ENCODE results near the gene TROAP. TPM values are rescaled to one million over a fixed set of nuclear protein-coding genes. Genes with fewer than 3 reads are reported as not detected.

The TROAP gene
- total and polyA plus RNA-seq, 2 experiments from 2014 or later: 46.4 to 47.5 TPM

GRCh38 chr12:49335118-49335954, 12.3 kb downstream of the TROAP start:
- Mint-ChIP-seq H3K9me3 (peaks cover 5% of the 10 kb centered on the region; the same call in 2 of the 3 replicates), H3K27ac (no peak overlapping the region), H3K4me3 (peak overlapping the region; percentile 39; the same call in 1 of the 3 replicates), H3K4me1 (peaks cover 59% of the 10 kb centered on the region), H3K36me3 (ENCODE audit: low read depth) (peaks cover 10% of the 10 kb centered on the region), H3K27me3 (ENCODE audit: insufficient read depth, low read depth, poor library complexity) (peaks cover 96% of the 10 kb centered on the region)
- peaks cover 38% of the 10 kb centered on the region for H3K4me1 ChIP-seq (ENCODE audit: insufficient read depth)
- peaks cover 14% of the 10 kb centered on the region for H4K20me1 ChIP-seq (replicated peaks; ENCODE audit: insufficient read depth)
- H3K9me2 ChIP-seq (ENCODE audit: insufficient read depth): no peaks in the 10 kb centered on the region
- TF ChIP-seq EZH2 (IDR thresholded peaks at IDR 0.05; ENCODE audit: low read depth, unreplicated experiment): peak; percentile 95
- TF ChIP-seq, protein P1, sequence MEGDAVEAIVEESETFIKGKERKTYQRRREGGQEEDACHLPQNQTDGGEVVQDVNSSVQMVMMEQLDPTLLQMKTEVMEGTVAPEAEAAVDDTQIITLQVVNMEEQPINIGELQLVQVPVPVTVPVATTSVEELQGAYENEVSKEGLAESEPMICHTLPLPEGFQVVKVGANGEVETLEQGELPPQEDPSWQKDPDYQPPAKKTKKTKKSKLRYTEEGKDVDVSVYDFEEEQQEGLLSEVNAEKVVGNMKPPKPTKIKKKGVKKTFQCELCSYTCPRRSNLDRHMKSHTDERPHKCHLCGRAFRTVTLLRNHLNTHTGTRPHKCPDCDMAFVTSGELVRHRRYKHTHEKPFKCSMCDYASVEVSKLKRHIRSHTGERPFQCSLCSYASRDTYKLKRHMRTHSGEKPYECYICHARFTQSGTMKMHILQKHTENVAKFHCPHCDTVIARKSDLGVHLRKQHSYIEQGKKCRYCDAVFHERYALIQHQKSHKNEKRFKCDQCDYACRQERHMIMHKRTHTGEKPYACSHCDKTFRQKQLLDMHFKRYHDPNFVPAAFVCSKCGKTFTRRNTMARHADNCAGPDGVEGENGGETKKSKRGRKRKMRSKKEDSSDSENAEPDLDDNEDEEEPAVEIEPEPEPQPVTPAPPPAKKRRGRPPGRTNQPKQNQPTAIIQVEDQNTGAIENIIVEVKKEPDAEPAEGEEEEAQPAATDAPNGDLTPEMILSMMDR (conservative IDR thresholded peaks at IDR 0.05; ENCODE audit: low read depth in 2 of 2): no peak
- TF ChIP-seq EZH2phosphoT487 (IDR thresholded peaks at IDR 0.05; ENCODE audit: unreplicated experiment): peak; percentile 79
- H3K4me2 ChIP-seq: peak overlapping the region; percentile 86; the same call in 1 of the 2 replicates
- no peak overlapping the region for H3K4me3 ChIP-seq
- no peak overlapping the region for H3K27ac ChIP-seq (ENCODE audit: low read depth)
- ATAC-seq (no peak), DNase-seq (ENCODE audit: low spot score) (no peak)
- no peaks in the 10 kb centered on the region for H3K79me2 ChIP-seq (replicated peaks; ENCODE audit: insufficient read depth)
- H3K36me3 ChIP-seq (ENCODE audit: insufficient read depth): no peaks in the 10 kb centered on the region
- H2AFZ ChIP-seq: no peak overlapping the region
- peaks cover 94% of the 10 kb centered on the region for H3K27me3 ChIP-seq (ENCODE audit: insufficient read depth)
- peaks cover 38% of the 10 kb centered on the region for H3F3A ChIP-seq (replicated peaks; ENCODE audit: low read depth)

- Histone ChIP-seq H3K79me2 (replicated peaks; ENCODE audit: insufficient read depth) (no peaks in the 10 kb centered on the region), H2AFZ (peak overlapping the region; percentile 93), H3K9me2 (ENCODE audit: insufficient read depth) (no peaks in the 10 kb centered on the region), H3K4me1 (ENCODE audit: insufficient read depth) (peaks cover 45% of the 10 kb centered on the region), H3K27ac (ENCODE audit: low read depth) (no peak overlapping the region), H3K4me2 (peak overlapping the region; percentile 86), H4K20me1 (replicated peaks; ENCODE audit: insufficient read depth) (peaks cover 14% of the 10 kb centered on the region), H3F3A (replicated peaks; ENCODE audit: low read depth) (peaks cover 40% of the 10 kb centered on the region), H3K4me3 (peak overlapping the region; percentile 58), H3K36me3 (ENCODE audit: insufficient read depth) (no peaks in the 10 kb centered on the region), H3K27me3 (ENCODE audit: insufficient read depth) (peaks cover 100% of the 10 kb centered on the region)
- DNase-seq (ENCODE audit: low spot score) (peak; percentile 29), ATAC-seq (peak; percentile 1)
- peaks cover 7% of the 10 kb centered on the region for H3K36me3 Mint-ChIP-seq (ENCODE audit: low read depth)
- no peak overlapping the region for H3K4me3 Mint-ChIP-seq
- H3K9me3 Mint-ChIP-seq: peaks cover 5% of the 10 kb centered on the region; the same call in 2 of the 3 replicates
- H3K27me3 Mint-ChIP-seq (ENCODE audit: insufficient read depth, low read depth, poor library complexity): peaks cover 98% of the 10 kb centered on the region
- H3K4me1 Mint-ChIP-seq: peaks cover 67% of the 10 kb centered on the region
- no peak overlapping the region for H3K27ac Mint-ChIP-seq
- TF ChIP-seq CREB1 (CRISPR knock-in tag; IDR thresholded peaks at IDR 0.05; ENCODE audit: low read depth) (peak; percentile 21; the same call in 1 of the 2 replicates), ZNF331 (CRISPR knock-in tag; IDR thresholded peaks at IDR 0.05; ENCODE audit: low read depth) (no peak), STAT1 (IDR thresholded peaks at IDR 0.05; ENCODE audit: unreplicated experiment) (no peak), JUNB (IDR thresholded peaks at IDR 0.05; ENCODE audit: unreplicated experiment) (no peak), ZNF114 (CRISPR knock-in tag; IDR thresholded peaks at IDR 0.05) (no peak)
- TF ChIP-seq, protein P1 (conservative IDR thresholded peaks at IDR 0.05; ENCODE audit: low read depth in 2 of 2): 0 out of 4 replicates have a peak, but pooled peaks of 1 of the 2 experiments have one; percentile 4
Measured at GRCh38 chr12:49335955-49336644, 13.0 kb downstream of the TROAP start.
